GM23338 (cell line): ENCODE data around the gene IFNL3.
"Not testable (repeated sequence)": the region's sequence is repeated elsewhere in the genome, so short reads cannot be mapped to it uniquely, and the experiment has no call there.

Experiments used
- CREB1 ChIP-seq: fragments of 250-450 bp; sonication (Bioruptor Pico); IDR thresholded peaks from 2 replicates; pipeline ENCODE4 v1.5.0; 2020; ENCODE audit warnings: low read depth, mild to moderate bottlenecking, moderate library complexity
- CTCF ChIP-seq, 2 experiments: fragments of 200-600 bp in 1 of 2; sonication (generic) in 1 of 2; conservative IDR thresholded peaks; 2 replicates each; pipeline versions ENCODE4 v1.5.1 to v1.6.1; 2016 to 2017; ENCODE audit warnings: antibody characterized with exemption in 2 of 2, low read depth in 2 of 2, mild to moderate bottlenecking in 2 of 2, moderate library complexity in 1 of 2
- EZH2phosphoT487 ChIP-seq: fragments of 200-600 bp; sonication (generic); IDR thresholded peaks from one replicate; pipeline ENCODE4 v1.8.1; 2018; ENCODE audit warnings: antibody characterized with exemption; ENCODE audit not compliant: unreplicated experiment
- REST ChIP-seq: IDR thresholded peaks from one replicate; pipeline ENCODE4 v1.6.1; 2018; ENCODE audit warnings: antibody characterized with exemption; ENCODE audit not compliant: unreplicated experiment

- not testable (repeated sequence) for TF ChIP-seq CTCF (conservative IDR thresholded peaks at IDR 0.05; ENCODE audit: low read depth in 2 of 2); CREB1 (CRISPR knock-in tag); EZH2phosphoT487; REST
These were observed 24.6 kb upstream of the IFNL3 start for GRCh38 chr19:39269369-39269768.
